Globus pallidus (tissue), 1 donor: Measurements from ENCODE around the gene SKIC8.

Experiments used
- DNase-seq: peaks from one replicate; pipeline ENCODE4 v3.0.0-alpha.2; 2015; ENCODE audit warnings: low spot score

Gene SKIC8

DNA sequence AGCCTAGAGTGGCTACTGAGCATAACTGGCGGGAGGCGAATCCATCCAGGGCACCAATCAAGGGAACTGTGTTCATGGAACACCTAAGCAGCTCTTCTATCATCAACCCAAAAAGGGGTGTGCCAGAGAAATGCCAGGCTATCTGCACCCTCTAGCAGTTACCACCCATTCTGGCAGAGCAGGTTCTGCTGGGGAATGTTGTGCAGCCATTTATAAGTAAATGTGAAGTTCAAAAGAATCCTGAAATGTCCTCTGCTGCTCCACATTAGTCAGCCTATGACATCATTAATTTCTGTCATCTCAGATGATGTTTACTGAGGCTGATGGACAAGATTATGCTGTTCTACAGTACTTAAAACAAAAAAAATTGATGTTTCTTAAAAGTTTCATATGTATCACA is 7.7 kb downstream of the SKIC8 start:
- DNase-seq = no peak

DNA sequence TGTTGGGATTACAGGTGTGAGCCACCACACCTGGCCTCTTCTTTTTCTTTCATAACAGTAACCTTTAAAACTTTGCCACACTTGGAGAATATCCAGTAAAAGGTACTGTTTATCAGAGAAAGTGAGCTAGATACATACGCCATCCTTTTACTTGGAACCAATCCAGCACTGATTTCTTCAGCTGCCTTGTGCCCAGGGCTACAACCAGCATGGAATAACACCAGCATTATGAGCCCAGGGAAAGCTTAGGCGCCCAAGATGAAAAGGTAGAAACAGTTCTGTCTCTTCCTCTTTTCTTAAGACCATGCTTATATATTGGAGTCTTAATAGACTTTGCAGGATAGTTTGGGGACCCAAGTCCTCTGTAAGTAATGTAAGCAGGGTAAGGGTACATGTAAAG is 8.4 kb downstream of the SKIC8 start:
- DNase-seq = no peak

DNA sequence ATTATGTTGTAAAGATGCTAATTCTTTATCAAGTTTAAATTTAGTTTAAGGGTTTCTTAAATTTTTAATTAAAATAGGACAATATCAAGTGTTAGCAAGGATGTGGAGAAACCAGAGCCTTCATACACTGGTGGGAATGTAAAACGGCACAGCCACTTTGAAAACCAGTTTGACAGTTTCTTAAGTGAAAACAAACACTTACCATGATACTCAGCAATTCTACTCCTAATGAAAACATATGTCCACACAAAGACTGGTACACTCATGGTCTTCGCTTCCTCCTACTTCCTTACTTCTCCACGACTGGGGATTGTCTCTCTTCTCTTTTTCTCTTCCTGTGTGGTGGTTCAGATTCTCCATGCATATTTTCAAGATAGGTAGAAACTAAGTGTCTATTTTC is 9.2 kb downstream of the SKIC8 start:
- no peak for DNase-seq

DNA sequence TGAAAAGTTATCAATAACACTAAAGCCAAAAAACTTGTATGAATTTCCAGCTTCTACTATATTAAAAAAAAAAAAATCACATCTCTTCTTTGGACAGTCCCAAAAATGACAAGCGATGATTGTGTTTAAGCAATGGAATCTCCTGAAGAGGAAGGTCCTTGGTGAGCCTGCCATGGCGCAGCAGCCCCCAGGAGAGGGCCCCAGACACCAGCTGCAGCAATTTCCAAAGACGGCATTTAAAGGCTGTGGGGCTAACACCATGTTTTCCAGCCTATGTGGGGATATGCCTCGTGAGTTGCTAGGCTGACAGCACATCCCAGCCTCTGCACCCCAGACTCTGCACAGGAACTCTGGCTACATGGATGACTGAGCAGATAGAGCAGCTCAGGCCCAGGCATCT is 14.7 kb downstream of the SKIC8 start:
- no peak for DNase-seq

DNA sequence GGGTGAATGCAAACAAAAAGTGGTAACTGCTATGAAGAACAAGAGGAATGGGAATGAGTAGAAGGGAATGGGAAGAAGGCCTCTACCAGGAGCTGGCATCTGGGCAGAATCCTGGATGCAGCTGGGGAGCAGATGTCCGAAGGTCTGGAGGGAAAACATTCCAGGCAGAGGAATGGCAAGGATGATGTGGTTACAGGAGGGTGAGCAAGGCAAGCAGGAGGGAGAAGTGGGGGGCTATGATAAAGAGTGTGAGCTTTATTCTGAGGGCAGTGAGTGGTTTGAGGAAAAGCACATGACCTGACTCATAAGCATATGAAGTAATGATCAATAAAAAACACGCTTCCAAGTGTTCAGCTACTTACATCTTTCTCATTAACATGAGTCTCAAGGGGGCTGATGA is 17.1 kb downstream of the SKIC8 start:
- DNase-seq = no peak

DNA sequence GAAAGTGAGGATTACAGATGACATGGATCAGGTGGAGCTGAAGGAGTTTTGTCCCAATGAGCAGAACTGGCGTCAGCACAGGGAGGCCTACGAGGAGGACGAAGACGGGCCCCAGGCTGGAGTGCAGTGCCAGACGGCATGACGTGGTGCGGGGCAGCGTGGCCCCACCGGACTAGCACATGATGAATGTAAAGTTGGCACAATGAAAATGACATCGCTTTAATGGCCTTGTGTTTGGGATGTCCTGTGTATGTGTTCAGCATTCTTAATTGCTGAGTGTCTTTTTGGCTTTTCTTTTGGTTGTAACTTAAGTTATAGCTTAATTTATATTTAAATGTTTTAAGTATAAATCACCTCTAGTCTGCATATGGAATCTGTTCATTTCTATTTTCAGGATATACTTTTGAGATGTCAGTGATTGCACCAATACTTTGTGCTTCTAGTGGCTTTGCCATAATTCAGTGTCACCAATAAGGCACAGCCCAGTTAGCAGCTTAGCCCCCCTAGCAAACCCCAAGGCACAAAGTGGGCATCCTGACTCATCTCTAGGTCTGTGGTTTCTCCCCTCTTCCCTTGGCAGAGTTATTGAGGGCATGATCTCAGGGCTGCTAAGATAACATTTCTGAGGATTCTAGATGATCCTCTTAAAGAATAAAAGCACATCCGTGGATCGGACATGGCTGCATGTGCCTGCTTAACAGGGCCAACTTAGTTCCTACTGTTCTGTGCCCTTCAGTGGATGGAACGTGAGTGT is 18.9 kb downstream of the SKIC8 start:
- DNase-seq = no peak

DNA sequence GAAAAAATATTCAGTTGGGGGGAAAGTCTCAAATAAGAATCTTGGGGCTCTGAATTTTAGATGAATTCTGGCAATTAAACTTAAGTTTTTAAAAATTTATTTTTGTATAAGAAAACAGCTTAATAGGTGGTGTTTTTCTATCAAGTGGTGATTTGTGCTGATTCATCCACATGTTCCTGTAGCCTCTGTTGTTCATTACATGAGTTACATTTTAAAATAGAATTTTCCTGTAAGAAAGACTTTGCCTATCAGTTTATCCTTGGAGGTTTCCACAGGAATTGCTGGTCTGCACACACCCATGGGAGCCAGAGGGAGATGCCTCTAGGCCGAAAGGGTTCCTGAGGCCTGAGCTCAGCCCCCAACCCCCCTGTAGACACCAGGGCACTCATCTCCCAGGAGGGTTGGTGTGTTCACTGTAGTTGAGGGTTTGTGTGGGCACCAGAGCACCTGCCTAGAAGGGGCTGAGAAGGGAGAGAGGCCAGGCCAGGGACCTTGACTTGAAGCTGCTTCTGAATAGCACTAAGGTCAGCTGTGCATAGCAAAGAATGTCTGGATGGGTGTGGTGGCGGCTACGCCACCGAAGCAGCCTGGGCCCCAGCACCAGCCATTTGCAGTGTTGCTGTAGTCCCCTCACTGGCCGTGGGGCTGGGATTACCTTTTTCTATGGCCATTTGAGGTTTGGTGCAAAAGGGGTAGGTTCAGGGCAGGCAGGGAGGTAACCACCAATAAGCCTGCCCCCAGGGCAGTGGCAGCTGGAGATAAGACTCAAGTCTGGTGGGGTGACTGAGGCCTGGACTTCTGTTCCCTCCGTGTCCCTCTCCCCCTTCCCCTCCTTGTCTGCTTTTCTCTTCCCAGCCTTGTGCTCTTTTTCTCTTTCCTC is 23.1 kb downstream of the SKIC8 start:
- no peak for DNase-seq

DNA sequence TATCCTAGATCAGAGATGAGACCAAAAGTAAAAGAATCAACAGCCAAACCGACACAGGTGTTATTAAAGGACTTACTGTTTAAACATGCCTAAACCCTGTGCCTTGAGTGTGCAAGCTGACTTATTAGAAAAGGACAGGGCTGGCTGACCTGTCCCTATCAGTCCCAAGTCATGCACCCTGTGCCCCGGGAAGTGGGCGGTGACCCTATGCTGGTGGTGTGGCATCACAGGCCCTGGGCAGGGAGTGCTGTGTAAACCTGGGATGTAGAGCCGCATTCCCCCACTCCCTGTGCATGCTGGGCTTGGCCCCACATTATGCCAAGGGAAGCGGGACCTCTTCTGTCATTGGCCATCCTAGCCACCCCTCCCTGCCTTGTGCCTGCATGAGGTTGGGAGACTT is 24.4 kb downstream of the SKIC8 start:
- DNase-seq = no peak

DNA sequence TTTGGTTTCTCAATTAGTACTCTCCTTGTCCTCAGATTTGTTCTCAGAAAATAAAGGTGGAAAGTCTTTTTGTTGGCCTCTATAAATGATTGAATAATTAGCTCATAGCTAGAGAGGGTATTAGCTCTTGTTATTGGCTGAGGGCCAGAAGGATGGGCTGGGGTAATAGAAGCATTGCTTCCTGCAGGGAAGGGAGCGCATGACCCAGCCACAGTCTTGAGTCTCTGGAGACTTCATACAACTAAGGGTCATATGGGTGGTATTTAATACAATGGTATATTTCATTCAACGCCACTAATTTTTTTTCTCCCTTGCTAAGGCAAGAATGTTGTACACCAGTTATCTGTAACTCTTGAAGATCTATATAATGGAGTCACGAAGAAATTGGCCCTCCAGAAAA is 26.6 kb downstream of the SKIC8 start:
- DNase-seq = no peak

DNA sequence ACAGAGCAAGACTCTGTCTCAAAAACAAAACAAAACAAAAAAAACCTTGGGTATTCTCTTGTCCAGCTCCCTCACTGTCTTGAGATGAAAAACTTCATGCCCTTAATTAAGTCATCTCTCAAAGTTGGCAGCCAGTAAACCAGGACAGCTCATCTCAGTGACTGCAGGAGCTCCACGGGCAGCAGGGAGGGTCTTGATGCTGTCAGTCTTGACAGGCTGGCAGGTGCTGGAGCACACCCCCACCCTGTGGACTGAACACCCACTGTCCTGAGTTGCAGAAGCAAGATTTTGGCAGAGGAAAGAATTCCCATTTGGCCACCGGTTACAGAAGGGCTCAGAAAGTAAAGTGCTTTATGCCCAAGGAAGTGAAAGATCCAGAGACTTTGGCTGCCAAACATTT is 27.1 kb downstream of the SKIC8 start:
- DNase-seq = no peak

DNA sequence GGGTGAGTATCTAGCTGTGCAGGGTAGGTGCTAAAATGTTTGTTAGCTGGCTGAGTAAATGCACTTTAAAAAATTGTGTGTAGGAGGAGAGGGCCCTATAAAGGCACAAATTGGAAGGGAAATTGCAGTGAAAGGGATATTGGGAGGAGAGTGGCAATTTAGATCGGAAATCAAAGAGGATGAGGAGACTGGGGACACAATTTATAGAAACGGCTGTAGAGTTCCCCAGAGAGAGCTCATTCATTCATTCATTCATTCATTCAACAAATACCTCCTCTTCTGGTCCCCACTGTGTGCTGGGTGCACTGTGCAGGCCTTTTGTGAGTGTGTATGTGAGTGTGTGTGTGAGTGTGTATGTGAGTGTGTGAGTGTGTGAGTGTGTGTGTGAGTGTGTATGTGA is 32.6 kb downstream of the SKIC8 start:
- DNase-seq = no peak

DNA sequence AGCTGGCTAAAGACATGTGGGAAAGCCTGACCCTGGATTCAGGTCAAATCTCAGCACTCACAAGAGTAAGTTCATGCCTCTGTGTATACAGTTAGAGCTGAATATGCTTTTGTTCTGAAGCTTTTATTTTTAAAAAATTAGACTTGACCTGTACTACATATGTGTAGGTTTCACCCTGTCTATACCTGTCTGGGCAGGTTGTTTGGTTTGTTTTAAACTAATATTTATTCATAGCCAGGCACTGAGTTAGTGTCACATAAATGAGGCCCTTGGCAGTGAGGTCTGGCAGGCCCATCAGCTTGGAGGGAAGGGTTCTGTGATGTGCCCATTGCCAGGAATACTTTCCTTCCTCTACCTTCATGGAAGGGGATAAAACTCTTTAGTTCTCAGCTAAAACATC is 33.2 kb downstream of the SKIC8 start:
- DNase-seq = no peak

DNA sequence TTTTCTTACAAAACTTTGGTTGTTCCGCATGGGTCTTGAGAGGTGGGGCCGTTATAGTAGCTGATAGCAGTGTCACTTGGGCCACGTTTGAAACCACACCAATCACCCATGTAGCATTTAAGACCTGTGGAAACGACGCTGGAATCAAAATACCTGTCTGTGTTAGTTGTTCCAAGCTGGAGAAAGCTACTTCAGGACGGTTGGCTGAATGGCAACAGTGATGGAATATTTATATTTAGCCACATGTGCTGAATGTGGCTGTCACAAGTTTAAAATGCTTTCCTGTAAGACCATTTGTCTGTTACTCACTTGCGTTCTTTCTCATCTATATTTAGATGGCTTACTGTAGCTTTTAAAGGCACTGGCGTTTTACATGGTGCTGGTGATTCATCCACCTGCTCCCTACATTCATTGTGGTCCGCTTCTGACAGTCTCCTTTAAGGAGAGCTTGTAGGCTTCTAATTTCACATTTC is 33.6 kb downstream of the SKIC8 start:
- no peak for DNase-seq

DNA sequence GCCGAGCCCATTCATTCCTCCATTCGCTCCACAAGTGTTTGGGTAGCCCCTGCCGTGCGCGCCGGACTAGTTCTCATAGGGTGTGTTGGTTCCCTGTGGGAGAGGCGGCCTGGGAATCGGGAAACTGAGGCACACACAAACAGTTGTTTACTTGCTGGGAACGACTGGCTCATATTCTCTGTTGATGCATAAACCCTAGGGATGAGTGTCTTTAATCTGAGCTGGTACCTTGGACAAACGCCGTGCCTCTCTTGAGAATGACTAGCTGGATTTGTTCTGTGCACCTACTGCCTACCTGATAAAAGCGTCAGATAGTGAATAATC is 34.3 kb downstream of the SKIC8 start:
- no peak for DNase-seq

DNA sequence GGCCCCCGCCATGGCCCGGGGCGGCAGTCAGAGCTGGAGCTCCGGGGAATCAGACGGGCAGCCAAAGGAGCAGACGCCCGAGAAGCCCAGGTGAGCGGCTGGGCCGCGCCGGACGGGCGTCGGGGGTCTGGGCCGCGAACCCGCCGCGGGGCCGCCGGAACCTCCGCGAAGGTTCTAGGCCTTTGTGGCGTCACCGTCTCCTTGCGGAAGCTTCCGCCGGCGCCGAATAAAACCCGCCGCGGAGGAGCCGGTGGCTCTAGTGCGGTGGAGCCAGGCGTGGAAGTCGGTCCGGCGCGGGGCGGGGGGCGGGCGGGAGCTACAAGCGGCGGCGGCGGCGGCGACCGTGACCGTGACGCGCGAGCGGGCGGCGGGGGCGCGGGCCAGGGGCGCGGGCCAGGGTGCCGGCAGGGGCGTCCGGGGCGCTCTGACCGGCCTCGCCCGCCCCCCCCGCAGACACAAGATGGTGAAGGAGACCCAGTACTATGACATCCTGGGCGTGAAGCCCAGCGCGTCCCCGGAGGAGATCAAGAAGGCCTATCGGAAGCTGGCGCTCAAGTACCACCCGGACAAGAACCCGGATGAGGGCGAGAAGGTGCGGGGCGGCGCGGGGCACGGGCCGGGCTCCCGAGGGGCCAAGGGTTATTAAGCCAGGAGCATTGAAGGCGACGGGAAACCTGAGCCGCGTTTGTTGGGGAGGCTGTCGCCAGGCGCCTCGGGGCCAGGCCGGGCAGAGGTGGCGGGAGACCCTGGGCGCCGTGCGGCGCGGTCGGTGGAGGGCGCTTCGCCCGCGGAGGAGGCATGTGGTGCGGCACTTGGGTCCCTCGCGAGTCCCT is 34.9 kb downstream of the SKIC8 start, which contains the start of gene DNAJA4:
Gene DNAJA4 (plus strand): TSS at position 259 of the 833 bp plus-strand sequence. CDS start 202 bp downstream, at position 461.
- peak; percentile 56 for DNase-seq

DNA sequence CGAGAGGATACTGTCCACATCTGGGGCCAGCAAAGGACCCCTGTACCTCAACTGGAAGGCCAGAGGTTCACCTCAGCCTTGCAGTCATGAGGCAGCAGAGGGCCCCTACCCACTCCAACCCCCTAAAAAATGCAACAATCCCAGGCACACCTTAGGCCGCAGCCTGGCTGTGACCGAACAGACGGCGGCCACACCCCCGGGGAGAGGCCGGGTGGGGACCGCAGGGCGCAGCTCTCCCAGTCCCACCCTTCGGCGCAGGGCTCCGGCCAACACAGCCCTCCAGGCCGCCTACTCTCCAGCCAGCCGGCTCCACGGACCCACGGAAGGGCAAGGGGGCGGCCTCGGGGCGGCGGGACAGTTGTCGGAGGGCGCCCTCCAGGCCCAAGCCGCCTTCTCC is 35.5 kb downstream of the SKIC8 start:
- DNase-seq = no peak

DNA sequence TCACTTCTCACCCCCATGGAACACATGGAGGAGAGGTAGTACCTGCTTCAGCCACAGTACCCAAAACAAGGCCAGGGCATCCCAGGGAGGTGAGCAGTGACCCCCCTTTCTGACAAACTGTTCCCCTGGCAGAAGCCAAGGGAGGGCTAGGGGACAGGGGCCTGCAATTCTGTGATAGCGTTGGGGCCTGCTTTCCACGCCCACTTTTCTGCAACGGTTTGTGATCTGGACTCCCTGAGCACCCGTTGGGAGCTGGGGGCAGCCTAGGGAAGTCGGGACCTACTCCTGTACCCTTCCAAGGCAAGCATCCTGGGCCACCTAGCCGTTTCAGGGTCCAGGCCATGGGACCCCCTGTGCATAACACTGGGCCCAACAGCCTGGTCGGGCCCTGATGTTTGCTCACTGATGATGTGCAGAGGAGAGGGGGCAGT is 36.0 kb downstream of the SKIC8 start:
- no peak for DNase-seq

DNA sequence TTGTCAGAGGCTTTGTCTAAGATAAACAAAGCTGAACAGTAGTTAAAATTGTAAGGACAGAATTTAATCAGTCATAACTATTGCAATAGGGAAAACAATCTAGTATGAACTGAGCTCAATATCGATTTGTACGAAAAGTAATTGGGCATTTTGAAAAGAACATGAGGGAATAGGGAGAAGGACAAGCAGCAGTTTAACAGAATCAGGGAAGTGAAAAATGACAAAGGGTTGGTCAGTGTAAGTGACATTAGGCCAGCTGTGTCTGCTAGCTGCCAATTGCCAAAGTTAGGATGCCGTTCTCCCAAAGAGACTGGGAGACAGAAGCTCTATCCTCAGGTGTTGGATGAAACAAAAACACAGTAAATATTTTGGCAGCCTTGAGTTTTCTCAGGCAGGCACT is 38.3 kb downstream of the SKIC8 start:
- no peak for DNase-seq

DNA sequence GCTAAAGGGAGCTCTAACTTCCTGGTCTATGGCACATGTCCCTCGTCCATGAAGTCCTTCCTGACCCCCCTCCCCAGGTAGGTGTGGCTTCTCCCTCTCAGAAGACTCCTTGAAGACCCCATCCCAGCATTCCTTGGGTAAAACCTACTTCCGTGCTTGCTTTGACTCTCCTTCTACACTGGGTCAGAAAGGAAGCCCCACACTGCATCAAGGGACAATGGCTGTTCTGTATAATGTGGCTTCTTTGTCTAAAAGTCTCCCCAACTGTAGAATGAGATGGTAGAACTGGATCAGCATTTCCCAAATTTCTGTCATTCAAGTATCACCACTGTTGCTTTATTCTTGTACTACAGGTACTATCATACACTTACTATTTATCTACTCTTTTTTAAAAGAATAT is 38.9 kb downstream of the SKIC8 start:
- peak; percentile 59 for DNase-seq

DNA sequence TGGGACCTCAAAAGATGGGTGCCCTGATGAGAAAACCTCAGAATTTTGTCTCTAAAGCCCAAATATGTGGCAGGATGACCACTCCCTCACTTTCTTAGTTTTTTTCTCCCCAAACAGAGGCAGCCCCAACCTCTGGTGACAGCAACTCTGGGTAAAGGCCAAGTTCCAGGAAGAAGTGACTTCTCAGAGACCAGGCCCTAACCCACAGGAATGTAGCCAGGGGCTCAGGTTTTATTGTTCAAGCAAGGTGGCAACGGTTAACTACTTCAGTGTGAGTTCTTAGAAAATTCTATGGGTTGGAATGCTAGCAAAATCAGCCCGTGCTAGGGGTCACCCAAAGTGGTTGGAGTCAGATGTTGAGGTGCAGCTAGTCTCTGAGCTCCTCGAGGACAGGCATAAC is 40.2 kb downstream of the SKIC8 start:
- DNase-seq = no peak

DNA sequence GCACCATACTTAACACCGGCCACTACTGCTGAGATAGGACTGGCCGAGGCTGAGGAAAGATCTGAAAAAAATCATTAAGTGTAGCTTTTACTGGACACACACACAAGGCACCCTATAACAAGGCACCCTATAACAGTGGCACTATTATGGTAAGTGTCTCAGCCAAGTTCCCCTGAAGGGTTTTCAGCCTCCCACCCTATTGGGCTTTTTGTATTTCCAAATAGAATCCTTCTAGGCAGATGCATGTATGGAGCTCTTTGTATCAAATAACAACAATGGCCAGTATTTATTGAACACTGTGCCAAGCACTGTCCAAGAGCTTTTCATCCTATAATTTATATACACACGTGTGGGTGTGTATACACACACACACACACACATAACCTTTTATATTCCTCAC is 41.7 kb downstream of the SKIC8 start:
- peak; percentile 85 for DNase-seq

DNA sequence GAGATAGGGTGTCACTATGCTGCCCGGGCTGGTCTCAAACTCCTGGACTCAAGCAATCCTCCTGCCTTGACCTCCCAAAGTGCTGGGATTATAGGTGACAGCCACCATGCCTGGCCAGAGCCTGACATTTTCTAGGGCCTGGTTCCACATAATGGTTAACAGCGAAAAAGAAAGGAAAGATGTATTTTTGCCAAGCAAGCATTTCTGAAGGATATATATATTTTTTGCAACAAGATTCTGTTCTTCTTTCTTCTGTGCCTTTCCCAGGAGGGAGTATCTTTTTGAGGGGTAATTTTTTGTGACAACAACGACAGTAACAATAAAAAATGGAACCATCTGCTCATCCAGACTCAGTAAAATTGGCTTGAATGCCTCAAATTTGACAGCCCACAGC is 43.4 kb downstream of the SKIC8 start:
- DNase-seq = no peak
